CD4-positive, alpha-beta T cell (primary cell): ENCODE data around the gene DHX38. TPM values are rescaled to one million over a fixed set of nuclear protein-coding genes. Genes with fewer than 3 reads are reported as not detected.

Source experiments
- ATAC-seq: fragments of 200-7000 bp; cut with Tn5 transposase; one replicate; pipeline ENCODE4 v1.10.0; 2022; ENCODE audit warnings: mild to moderate bottlenecking; ENCODE audit not compliant: poor library complexity
- CTCF ChIA-PET: fragments of 350-600 bp; sonication (Branson Sonifier 250); formaldehyde crosslinking; loops from one replicate; lab custom pipeline; 2021; ENCODE audit warnings: antibody characterized with exemption, inconsistent platforms; lab: Charles Lee
- POLR2A ChIA-PET: fragments of 350-600 bp; sonication (Branson Sonifier 250); formaldehyde crosslinking; loops from one replicate; lab custom pipeline; 2021; ENCODE audit warnings: antibody characterized with exemption, inconsistent platforms; lab: Charles Lee
- DNase-seq, 14 experiments: peaks; one replicate each; pipeline ENCODE4 v3.0.0-alpha.2; 2013 to 2020; ENCODE audit warnings: mixed read lengths in 2 of 14
- H3K27ac ChIP-seq, 2 donors: one replicate each; pipeline versions ENCODE4 v1.5.1 to v1.7.0; 2013; ENCODE audit warnings: low read length in 2 of 2, low read depth in 1 of 2, mild to moderate bottlenecking in 1 of 2
- H3K27me3 ChIP-seq, 2 experiments: 1 replicate in 1 of 2; 2 replicates in 1 of 2; pipeline versions ENCODE4 v1.6.1 to v1.7.0; 2013; ENCODE audit warnings: low read length in 2 of 2, control low read depth in 1 of 2, mild to moderate bottlenecking in 1 of 2, moderate library complexity in 1 of 2; ENCODE audit not compliant: insufficient read depth in 2 of 2, control insufficient read depth in 1 of 2
- H3K36me3 ChIP-seq: one replicate; pipeline ENCODE4 v1.6.1; 2013; ENCODE audit warnings: low read length, control low read depth; ENCODE audit not compliant: insufficient read depth
- H3K4me1 ChIP-seq: one replicate; pipeline ENCODE4 v1.6.1; 2013; ENCODE audit warnings: low read length, control low read depth; ENCODE audit not compliant: insufficient read depth
- H3K4me3 ChIP-seq: one replicate; pipeline ENCODE4 v1.5.1; 2013; ENCODE audit warnings: mild to moderate bottlenecking, low read length, moderate library complexity
- H3K9me3 ChIP-seq, 2 experiments: 1 replicate in 1 of 2; 2 replicates in 1 of 2; pipeline versions ENCODE4 v1.6.1 to v1.7.0; 2013; ENCODE audit warnings: low read length in 2 of 2, mild to moderate bottlenecking in 2 of 2, control low read depth in 1 of 2, moderate library complexity in 1 of 2; ENCODE audit not compliant: control insufficient read depth in 1 of 2, insufficient read depth in 1 of 2
- H3K27ac Mint-ChIP-seq: one replicate; pipeline ENCODE4 v1.8.0; 2020; ENCODE audit warnings: mixed read lengths
- H3K27me3 Mint-ChIP-seq: one replicate; pipeline ENCODE4 v1.8.0; 2021; ENCODE audit warnings: mixed read lengths
- H3K36me3 Mint-ChIP-seq: one replicate; pipeline ENCODE4 v1.8.0; 2021; ENCODE audit warnings: low read depth, mixed read lengths
- H3K4me1 Mint-ChIP-seq: one replicate; pipeline ENCODE4 v1.8.0; 2021; ENCODE audit warnings: low read depth, mixed read lengths
- H3K4me3 Mint-ChIP-seq: one replicate; pipeline ENCODE4 v1.8.0; 2020; ENCODE audit warnings: mild to moderate bottlenecking, mixed read lengths
- H3K9me3 Mint-ChIP-seq: one replicate; pipeline ENCODE4 v1.8.0; 2020; ENCODE audit warnings: mixed read lengths
- intact Hi-C, 2 experiments: fragments of 100-400 bp; cut with DNase I in 1 of 2; cut with micrococcal nuclease in 1 of 2; formaldehyde crosslinking; loops; one replicate each; pipeline versions ENCODE4 v1.15.1 to v1.9.0; 2023 to 2025; cut with DNase I, micrococcal nuclease
- total RNA-seq, 174 experiments: library from RNA in 2 of 174; stranded (reverse) in 2 of 174; gene quantifications; one replicate each; pipeline ENCODE4 v1.2.3 and lab custom pipeline; 2021 to 2026
- TF ChIP-seq, protein P1 (sequence below): fragments of 200-600 bp; IDR thresholded peaks from one replicate; pipeline ENCODE4 v1.8.0; 2022; ENCODE audit warnings: antibody characterized with exemption, mild to moderate bottlenecking

DHX38 gene
- total RNA-seq, 2 experiments from 2014 or later, result 103 to 109 TPM

DNA sequence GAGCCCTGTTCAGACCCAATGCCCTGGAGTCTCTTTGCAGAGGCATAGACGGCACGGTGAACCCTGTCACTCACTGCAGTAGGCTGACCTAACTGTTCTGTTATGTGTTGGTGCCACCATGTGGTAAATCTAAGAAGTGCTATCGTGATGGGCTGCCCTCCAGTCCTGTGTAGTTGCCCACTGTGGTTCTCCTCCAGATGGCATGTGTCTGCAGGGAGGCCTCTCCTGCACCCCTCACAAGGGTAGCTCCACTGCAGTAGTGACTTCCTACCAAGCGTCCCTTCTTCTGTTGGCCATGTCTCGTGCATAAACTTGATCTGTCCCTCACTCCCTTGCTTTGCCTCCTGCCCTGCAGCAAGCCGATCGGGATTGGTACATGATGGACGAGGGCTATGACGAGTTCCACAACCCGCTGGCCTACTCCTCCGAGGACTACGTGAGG lies 5.8 kb downstream of the DHX38 start:
- Histone ChIP-seq H3K27me3 (no peaks in the 10 kb centered on the region), H3K4me1 (peaks cover 10% of the 10 kb centered on the region), H3K27ac (no peak overlapping the region), H3K9me3 (no peaks in the 10 kb centered on the region), H3K36me3 (peaks cover 84% of the 10 kb centered on the region), H3K4me3 (no peak overlapping the region)
- Mint-ChIP-seq H3K4me3 (no peak overlapping the region), H3K9me3 (no peaks in the 10 kb centered on the region), H3K4me1 (peaks cover 30% of the 10 kb centered on the region), H3K27me3 (no peaks in the 10 kb centered on the region), H3K27ac (no peak overlapping the region), H3K36me3 (peaks cover 90% of the 10 kb centered on the region)
- TF ChIP-seq, protein P1, sequence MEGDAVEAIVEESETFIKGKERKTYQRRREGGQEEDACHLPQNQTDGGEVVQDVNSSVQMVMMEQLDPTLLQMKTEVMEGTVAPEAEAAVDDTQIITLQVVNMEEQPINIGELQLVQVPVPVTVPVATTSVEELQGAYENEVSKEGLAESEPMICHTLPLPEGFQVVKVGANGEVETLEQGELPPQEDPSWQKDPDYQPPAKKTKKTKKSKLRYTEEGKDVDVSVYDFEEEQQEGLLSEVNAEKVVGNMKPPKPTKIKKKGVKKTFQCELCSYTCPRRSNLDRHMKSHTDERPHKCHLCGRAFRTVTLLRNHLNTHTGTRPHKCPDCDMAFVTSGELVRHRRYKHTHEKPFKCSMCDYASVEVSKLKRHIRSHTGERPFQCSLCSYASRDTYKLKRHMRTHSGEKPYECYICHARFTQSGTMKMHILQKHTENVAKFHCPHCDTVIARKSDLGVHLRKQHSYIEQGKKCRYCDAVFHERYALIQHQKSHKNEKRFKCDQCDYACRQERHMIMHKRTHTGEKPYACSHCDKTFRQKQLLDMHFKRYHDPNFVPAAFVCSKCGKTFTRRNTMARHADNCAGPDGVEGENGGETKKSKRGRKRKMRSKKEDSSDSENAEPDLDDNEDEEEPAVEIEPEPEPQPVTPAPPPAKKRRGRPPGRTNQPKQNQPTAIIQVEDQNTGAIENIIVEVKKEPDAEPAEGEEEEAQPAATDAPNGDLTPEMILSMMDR, result peak; percentile 45
- ATAC-seq, result peak; percentile 90
- intact Hi-C loops, result loop anchor here (1.0 to 10.0 kb wide), 4 partner anchors 33 to 565 kb away; partner anchors contain the start of gene PHLPP2 (in 1 of the 2)
- ChIA-PET POLR2A (no interaction called here), CTCF (no interaction called here)
- peak in 11 of 14 experiments; percentile 9 to 68 (median 20) for DNase-seq

GRCh38 chr16:72101195-72101594 lies 7.5 kb downstream of the DHX38 start:
- POLR2A ChIA-PET, result no interaction called here
- H3K36me3 Mint-ChIP-seq, result peaks cover 100% of the 10 kb centered on the region
- Histone ChIP-seq H3K36me3 (peaks cover 98% of the 10 kb centered on the region), H3K4me1 (no peaks in the 10 kb centered on the region), H3K27ac (no peak overlapping the region), H3K4me3 (no peak overlapping the region), H3K27me3 (no peaks in the 10 kb centered on the region), H3K9me3 (no peaks in the 10 kb centered on the region)
- DNase-seq, result no peak
- TF ChIP-seq, protein P1, result no peak
- CTCF ChIA-PET, result no interaction called here
- no peaks in the 10 kb centered on the region for H3K9me3 Mint-ChIP-seq
- no peaks in the 10 kb centered on the region for H3K27me3 Mint-ChIP-seq
- intact Hi-C loops, result no loop called here
- no peak for ATAC-seq
- H3K27ac Mint-ChIP-seq, result no peak overlapping the region
- H3K4me3 Mint-ChIP-seq, result no peak overlapping the region
- H3K4me1 Mint-ChIP-seq, result peaks cover 15% of the 10 kb centered on the region

DNA sequence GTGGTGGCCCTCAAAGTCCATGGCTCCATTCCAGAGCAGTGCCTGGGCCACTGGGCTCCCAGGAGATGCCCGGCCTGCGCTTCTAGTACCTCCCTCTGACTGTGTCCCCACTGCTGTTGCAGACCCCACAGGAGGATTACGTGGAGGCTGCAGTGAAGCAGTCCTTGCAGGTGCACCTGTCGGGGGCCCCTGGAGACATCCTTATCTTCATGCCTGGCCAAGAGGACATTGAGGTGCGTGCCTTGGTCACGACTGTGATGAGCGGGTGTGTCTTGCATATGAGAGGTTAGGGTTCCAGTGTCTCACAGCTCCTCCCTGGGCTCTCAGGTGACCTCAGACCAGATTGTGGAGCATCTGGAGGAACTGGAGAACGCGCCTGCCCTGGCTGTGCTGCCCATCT lies 11.3 kb downstream of the DHX38 start:
- DNase-seq, result no peak
- Mint-ChIP-seq H3K36me3 (peaks cover 100% of the 10 kb centered on the region), H3K4me3 (no peak overlapping the region), H3K27me3 (no peaks in the 10 kb centered on the region), H3K4me1 (no peaks in the 10 kb centered on the region), H3K9me3 (no peaks in the 10 kb centered on the region), H3K27ac (no peak overlapping the region)
- H3K4me1 ChIP-seq, result no peaks in the 10 kb centered on the region
- TF ChIP-seq, protein P1, result no peak
- H3K27ac ChIP-seq, result no peak overlapping the region
- ChIA-PET CTCF (no interaction called here), POLR2A (no interaction called here)
- no peaks in the 10 kb centered on the region for H3K27me3 ChIP-seq
- H3K9me3 ChIP-seq, result no peaks in the 10 kb centered on the region
- ATAC-seq, result no peak
- intact Hi-C loops, result no loop called here
- H3K36me3 ChIP-seq, result peaks cover 99% of the 10 kb centered on the region
- H3K4me3 ChIP-seq, result no peak overlapping the region
